Testis (tissue), 2 donors: ENCODE measurements around the gene ABCB9.

ENCODE experiments used
- CTCF ChIP-seq, 3 experiments: fragments of 450-650 bp in 2 of 3; fragments of 200-600 bp in 1 of 3; sonication (generic) in 1 of 3; IDR thresholded peaks; one replicate each; pipeline ENCODE4 v1.5.1; 2016 to 2019; ENCODE audit warnings: antibody characterized with exemption in 3 of 3, mild to moderate bottlenecking in 2 of 3, moderate library complexity in 1 of 3
- POLR2A ChIP-seq: fragments of 450-650 bp; IDR thresholded peaks from one replicate; pipeline ENCODE4 v1.6.1; 2017; ENCODE audit warnings: antibody characterized with exemption, mild to moderate bottlenecking, moderate library complexity

DNA sequence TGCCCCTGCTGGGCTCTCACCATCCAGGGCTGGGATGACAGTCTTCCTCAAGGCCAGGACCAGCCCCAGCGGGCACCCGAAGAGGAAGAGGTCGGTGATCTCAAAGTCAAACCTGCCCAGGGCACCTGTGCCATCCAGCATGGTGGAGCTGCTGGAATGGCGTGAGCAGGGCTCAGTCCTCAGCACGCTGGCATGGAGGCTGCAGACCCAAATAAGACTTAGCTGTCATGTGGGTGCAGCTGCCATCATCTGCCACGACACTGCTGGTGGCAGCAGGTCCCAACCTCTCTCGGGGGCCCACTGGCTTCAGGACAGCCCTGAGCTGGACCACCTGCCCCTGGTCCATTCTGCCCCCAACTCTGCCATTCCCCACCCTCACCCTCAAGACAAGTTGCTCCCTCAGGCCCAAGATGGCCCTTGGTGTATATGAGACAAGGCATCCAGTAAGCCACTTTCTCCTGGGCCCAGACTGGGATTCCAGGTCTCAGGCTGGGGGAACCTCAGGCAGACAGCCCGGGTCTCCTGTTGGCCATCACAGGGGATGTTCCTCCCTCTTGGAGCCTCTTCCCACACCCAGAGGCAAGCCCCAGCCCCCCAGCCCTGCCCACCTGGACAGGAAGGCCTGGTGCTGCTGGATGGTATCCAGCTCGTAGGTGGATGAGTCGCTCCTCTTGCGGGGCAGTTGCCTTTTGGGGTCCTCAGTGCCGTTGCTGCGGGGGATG, 28.7 kb upstream of the ABCB9 start:
- TF ChIP-seq POLR2A, result no peak
- no peak for TF ChIP-seq CTCF (IDR thresholded peaks at IDR 0.05)
